H9 (cell line): ENCODE results near the gene MTA1. TPM values are rescaled to one million over a fixed set of nuclear protein-coding genes. Genes with fewer than 3 reads are reported as not detected.

Experiments
- DNase-seq: peaks from one replicate; pipeline ENCODE4 v3.0.0-alpha.2; 2017
- H2AFZ ChIP-seq: one replicate; pipeline ENCODE4 v1.6.1; 2013; ENCODE audit warnings: mild to moderate bottlenecking, low read length, control low read depth, moderate library complexity
- H2AK5ac ChIP-seq: 2 replicates; pipeline ENCODE4 v1.6.1; 2013; ENCODE audit warnings: low read length, control low read depth, mixed read lengths; ENCODE audit not compliant: insufficient read length
- H2BK120ac ChIP-seq: one replicate; pipeline ENCODE4 v1.6.1; 2013; ENCODE audit warnings: low read depth, mild to moderate bottlenecking, low read length, control low read depth, inconsistent platforms; ENCODE audit not compliant: poor library complexity, severe bottlenecking
- H2BK12ac ChIP-seq: 2 replicates; pipeline ENCODE4 v1.6.1; 2013; ENCODE audit warnings: low read length, control low read depth, mixed read lengths, low read depth; ENCODE audit not compliant: insufficient read length
- H2BK15ac ChIP-seq: 2 replicates; pipeline ENCODE4 v1.6.1; 2013; ENCODE audit warnings: low read depth, low read length, control low read depth
- H2BK20ac ChIP-seq: one replicate; pipeline ENCODE4 v1.6.1; 2013; ENCODE audit warnings: low read depth, mild to moderate bottlenecking, low read length, control low read depth, inconsistent platforms; ENCODE audit not compliant: poor library complexity, severe bottlenecking
- H2BK5ac ChIP-seq: 2 replicates; pipeline ENCODE4 v1.6.1; 2013; ENCODE audit warnings: low read length, control low read depth, mixed read lengths; ENCODE audit not compliant: insufficient read length
- H3K14ac ChIP-seq: 2 replicates; pipeline ENCODE4 v1.6.1; 2013; ENCODE audit warnings: low read length, control low read depth; ENCODE audit not compliant: insufficient read depth
- H3K18ac ChIP-seq: 2 replicates; pipeline ENCODE4 v1.6.1; 2013; ENCODE audit warnings: low read depth, mild to moderate bottlenecking, mixed read lengths, low read length, control low read depth; ENCODE audit not compliant: insufficient read length
- H3K23ac ChIP-seq: 2 replicates; pipeline ENCODE4 v1.6.1; 2013; ENCODE audit warnings: low read length, control low read depth, mixed read lengths, low read depth; ENCODE audit not compliant: insufficient read length
- H3K23me2 ChIP-seq: 2 replicates; pipeline ENCODE4 v1.6.1; 2013; ENCODE audit warnings: low read depth, mild to moderate bottlenecking, mixed read lengths, low read length, control low read depth; ENCODE audit not compliant: insufficient read length, poor library complexity, severe bottlenecking
- H3K27ac ChIP-seq: 2 replicates; pipeline ENCODE4 v1.5.1; 2013; ENCODE audit warnings: low read length, control low read depth, mixed read lengths, low read depth; ENCODE audit not compliant: insufficient read length
- H3K27me3 ChIP-seq: 2 replicates; pipeline ENCODE4 v1.6.1; 2013; ENCODE audit warnings: low read length, control low read depth, inconsistent platforms; ENCODE audit not compliant: insufficient read depth
- H3K4ac ChIP-seq: 2 replicates; pipeline ENCODE4 v1.6.1; 2013; ENCODE audit warnings: low read depth, mild to moderate bottlenecking, control low read depth, inconsistent platforms, low read length, moderate library complexity
- H3K4me1 ChIP-seq: 2 replicates; pipeline ENCODE4 v1.6.1; 2013; ENCODE audit warnings: low read length, control low read depth, inconsistent platforms; ENCODE audit not compliant: insufficient read depth
- H3K4me2 ChIP-seq: 2 replicates; pipeline ENCODE4 v1.6.1; 2013; ENCODE audit warnings: low read length, control low read depth, mixed read lengths; ENCODE audit not compliant: insufficient read length, insufficient read depth
- H3K56ac ChIP-seq: 2 replicates; pipeline ENCODE4 v1.6.1; 2013; ENCODE audit warnings: low read depth, mild to moderate bottlenecking, mixed read lengths, low read length, control low read depth; ENCODE audit not compliant: insufficient read length
- H3K79me1 ChIP-seq: 2 replicates; pipeline ENCODE4 v1.6.1; 2013; ENCODE audit warnings: low read depth, mild to moderate bottlenecking, moderate library complexity, low read length, control low read depth, inconsistent platforms; ENCODE audit not compliant: insufficient read depth, poor library complexity, severe bottlenecking
- H3K79me2 ChIP-seq: 2 replicates; pipeline ENCODE4 v1.6.1; 2013; ENCODE audit warnings: low read length, control low read depth, inconsistent platforms; ENCODE audit not compliant: insufficient read depth
- H3K9ac ChIP-seq: 2 replicates; pipeline ENCODE4 v1.6.1; 2013; ENCODE audit warnings: low read length, control low read depth, mixed read lengths; ENCODE audit not compliant: insufficient read length; ENCODE audit errors: extremely low read depth
- H3K9me3 ChIP-seq: one replicate; pipeline ENCODE4 v1.6.1; 2013; ENCODE audit warnings: low read depth, low read length, inconsistent platforms; ENCODE audit not compliant: control insufficient read depth
- H3T11ph ChIP-seq: one replicate; pipeline ENCODE4 v1.6.1; 2013; ENCODE audit warnings: mild to moderate bottlenecking, low read length, control low read depth, inconsistent platforms
- H4K20me1 ChIP-seq: one replicate; pipeline ENCODE4 v1.6.1; 2013; ENCODE audit not compliant: control insufficient read depth, insufficient read length, insufficient read depth
- H4K5ac ChIP-seq: 2 replicates; pipeline ENCODE4 v1.6.1; 2013; ENCODE audit warnings: low read depth, mild to moderate bottlenecking, mixed read lengths, low read length, control low read depth; ENCODE audit not compliant: insufficient read length
- H4K8ac ChIP-seq: replicated peaks from 2 replicates; pipeline ENCODE4 v1.6.1; 2013; ENCODE audit warnings: low read length, control low read depth, mixed read lengths, low read depth; ENCODE audit not compliant: insufficient read length
- H4K91ac ChIP-seq: 2 replicates; pipeline ENCODE4 v1.6.1; 2013; ENCODE audit warnings: low read depth, mild to moderate bottlenecking, moderate library complexity, mixed read lengths, low read length, control low read depth; ENCODE audit not compliant: insufficient read length
- H3K27ac Mint-ChIP-seq, 3 experiments: 2 replicates in 2 of 3; 3 replicates in 1 of 3; pipeline ENCODE4 v1.8.0; 2020 to 2021; ENCODE audit warnings: mixed read lengths in 3 of 3, mild to moderate bottlenecking in 1 of 3, moderate library complexity in 1 of 3
- H3K27me3 Mint-ChIP-seq: 2 replicates; pipeline ENCODE4 v1.8.0; 2021; ENCODE audit warnings: low read depth, mild to moderate bottlenecking, moderate library complexity, mixed read lengths
- H3K36me3 Mint-ChIP-seq, 3 experiments: 2 replicates in 2 of 3; 3 replicates in 1 of 3; pipeline ENCODE4 v1.8.0; 2020 to 2021; ENCODE audit warnings: low read depth in 3 of 3, mixed read lengths in 3 of 3; ENCODE audit not compliant: insufficient read depth in 1 of 3
- H3K4me1 Mint-ChIP-seq, 2 experiments: 2 replicates each; pipeline ENCODE4 v1.8.0; 2020; ENCODE audit warnings: mixed read lengths in 2 of 2
- H3K4me3 Mint-ChIP-seq, 2 experiments: 2 replicates in 1 of 2; 3 replicates in 1 of 2; pipeline ENCODE4 v1.8.0; 2020 to 2021; ENCODE audit warnings: mild to moderate bottlenecking in 2 of 2, mixed read lengths in 2 of 2, moderate library complexity in 1 of 2
- H3K9me3 Mint-ChIP-seq, 2 experiments: 2 replicates in 1 of 2; 3 replicates in 1 of 2; pipeline ENCODE4 v1.8.0; 2020; ENCODE audit warnings: mild to moderate bottlenecking in 2 of 2, mixed read lengths in 2 of 2, moderate library complexity in 1 of 2
- CTCF ChIP-seq: fragments of 200-600 bp; sonication (generic); conservative IDR thresholded peaks from 3 replicates; pipeline ENCODE4 v1.8.0; 2021; ENCODE audit warnings: antibody characterized with exemption, mild to moderate bottlenecking
- WGBS: extraction: QIAGEN DNeasy Blood & Tissue Kit; methylation state at CpG from one replicate; pipeline ENCODE4 v1.1.7; 2013; ENCODE audit warnings: missing lambda C conversion rate, low lambda C conversion rate, mixed read lengths; ENCODE audit not compliant: insufficient read length; ENCODE audit errors: extremely low coverage; 5-methylcytosine and 5-hydroxymethylcytosine counted together
- total RNA-seq: library from RNA; stranded (reverse); gene quantifications from 2 replicates; pipeline ENCODE4 v1.2.1, GENCODE V29; 2021

Gene MTA1
- total RNA-seq, 1 experiment from 2014 or later = 230 TPM

- WGBS = no CpG with 5 or more reads among the region's 53 CpGs
- Histone ChIP-seq H2AK5ac (no peak overlapping the region), H4K8ac (no peak overlapping the region), H3K23ac (no peak overlapping the region), H3K79me2 (no peaks in the 10 kb centered on the region), H2AFZ (no peak overlapping the region), H4K91ac (no peak overlapping the region), H3K14ac (no peak overlapping the region; the same call in 1 of the 2 replicates), H3K79me1 (no peaks in the 10 kb centered on the region), H3K9ac (no peak overlapping the region), H3K18ac (no peak overlapping the region), H3K27ac (no peak overlapping the region), H3T11ph (no peak overlapping the region), H3K56ac (no peak overlapping the region), H2BK15ac (no peak overlapping the region), H3K4ac (no peak overlapping the region), H2BK5ac (no peak overlapping the region), H3K4me2 (no peak overlapping the region), H4K5ac (no peak overlapping the region), H3K23me2 (no peaks in the 10 kb centered on the region), H3K9me3 (no peaks in the 10 kb centered on the region), H2BK12ac (no peak overlapping the region), H2BK20ac (no peak overlapping the region), H4K20me1 (no peaks in the 10 kb centered on the region), H3K27me3 (no peaks in the 10 kb centered on the region), H3K4me1 (no peaks in the 10 kb centered on the region; the same call in 1 of the 2 replicates), H2BK120ac (no peak overlapping the region)
- Mint-ChIP-seq H3K27ac (no peak overlapping the region), H3K4me3 (no peak overlapping the region), H3K36me3 (peaks cover 10 to 32% (median 28%) of the 10 kb centered on the region in 3 experiments; a peak in 6 of 7 replicates), H3K27me3 (no peaks in the 10 kb centered on the region), H3K9me3 (no peaks in the 10 kb centered on the region), H3K4me1 (peaks cover 2 to 10% of the 10 kb centered on the region in 2 experiments; a peak in 2 of 4 replicates)
- TF ChIP-seq CTCF = no peak
- no peak for DNase-seq
Observed at GRCh38 chr14:105466531-105467248, 47.1 kb downstream of the MTA1 start.
